ENCODE data around the gene GET4. TPM values are rescaled to one million over a fixed set of nuclear protein-coding genes. Genes with fewer than 3 reads are reported as not detected.

GET4 gene
- total RNA-seq, 1 experiment from 2014 or later: 44.8 TPM

- no peak overlapping the region for H2AFZ ChIP-seq (ENCODE audit: low read depth, low read length, poor library complexity, severe bottlenecking)
- ATAC-seq: no peak
- peaks cover 7 to 9% of the 10 kb centered on the region in 2 experiments for H3K4me1 ChIP-seq (ENCODE audit: control insufficient read depth in 1 of 2, insufficient read depth in 2 of 2, low read length in 2 of 2)
- POLR2A ChIA-PET: no interaction called here
- no peak overlapping the region for H3K4me3 ChIP-seq (replicated peaks in 1 of 2; ENCODE audit: low read depth in 1 of 2, low read length in 2 of 2)
- no peaks in the 10 kb centered on the region for H3K79me2 ChIP-seq (ENCODE audit: insufficient read depth, low read length)
- H3K9me2 ChIP-seq (ENCODE audit: insufficient read depth): no peaks in the 10 kb centered on the region
- TF ChIP-seq ZFX (IDR thresholded peaks at IDR 0.05) (no peak), EGR1 (IDR thresholded peaks at IDR 0.05; ENCODE audit: low read depth) (no peak), CBX3 (IDR thresholded peaks at IDR 0.05; ENCODE audit: low read depth) (no peak), ZNF274 (IDR thresholded peaks at IDR 0.05; ENCODE audit: low read depth, low read length) (no peak), ATF3 (IDR thresholded peaks at IDR 0.05) (no peak), ELF1 (IDR thresholded peaks at IDR 0.05; ENCODE audit: borderline replicate concordance, low read depth) (no peak), FOSL1 (IDR thresholded peaks at IDR 0.05; ENCODE audit: low read depth) (no peak), JUND (IDR thresholded peaks at IDR 0.05) (no peak), CEBPB (IDR thresholded peaks at IDR 0.05; ENCODE audit: low read depth) (no peak), EZH2phosphoT487 (IDR thresholded peaks at IDR 0.05; ENCODE audit: borderline replicate concordance) (no peak), SP1 (IDR thresholded peaks at IDR 0.05; ENCODE audit: low read depth) (no peak), YY1 (IDR thresholded peaks at IDR 0.05; ENCODE audit: extremely low read depth, insufficient replicate concordance, low read depth, low read length) (no peak)
- TF ChIP-seq, protein P1, sequence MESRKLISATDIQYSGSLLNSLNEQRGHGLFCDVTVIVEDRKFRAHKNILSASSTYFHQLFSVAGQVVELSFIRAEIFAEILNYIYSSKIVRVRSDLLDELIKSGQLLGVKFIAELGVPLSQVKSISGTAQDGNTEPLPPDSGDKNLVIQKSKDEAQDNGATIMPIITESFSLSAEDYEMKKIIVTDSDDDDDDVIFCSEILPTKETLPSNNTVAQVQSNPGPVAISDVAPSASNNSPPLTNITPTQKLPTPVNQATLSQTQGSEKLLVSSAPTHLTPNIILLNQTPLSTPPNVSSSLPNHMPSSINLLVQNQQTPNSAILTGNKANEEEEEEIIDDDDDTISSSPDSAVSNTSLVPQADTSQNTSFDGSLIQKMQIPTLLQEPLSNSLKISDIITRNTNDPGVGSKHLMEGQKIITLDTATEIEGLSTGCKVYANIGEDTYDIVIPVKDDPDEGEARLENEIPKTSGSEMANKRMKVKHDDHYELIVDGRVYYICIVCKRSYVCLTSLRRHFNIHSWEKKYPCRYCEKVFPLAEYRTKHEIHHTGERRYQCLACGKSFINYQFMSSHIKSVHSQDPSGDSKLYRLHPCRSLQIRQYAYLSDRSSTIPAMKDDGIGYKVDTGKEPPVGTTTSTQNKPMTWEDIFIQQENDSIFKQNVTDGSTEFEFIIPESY (IDR thresholded peaks at IDR 0.05; ENCODE audit: extremely low read depth, insufficient replicate concordance, low read length): no peak
- TF ChIP-seq, protein P2, sequence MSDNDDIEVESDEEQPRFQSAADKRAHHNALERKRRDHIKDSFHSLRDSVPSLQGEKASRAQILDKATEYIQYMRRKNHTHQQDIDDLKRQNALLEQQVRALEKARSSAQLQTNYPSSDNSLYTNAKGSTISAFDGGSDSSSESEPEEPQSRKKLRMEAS (IDR thresholded peaks at IDR 0.05): no peak
- TF ChIP-seq, protein P3, sequence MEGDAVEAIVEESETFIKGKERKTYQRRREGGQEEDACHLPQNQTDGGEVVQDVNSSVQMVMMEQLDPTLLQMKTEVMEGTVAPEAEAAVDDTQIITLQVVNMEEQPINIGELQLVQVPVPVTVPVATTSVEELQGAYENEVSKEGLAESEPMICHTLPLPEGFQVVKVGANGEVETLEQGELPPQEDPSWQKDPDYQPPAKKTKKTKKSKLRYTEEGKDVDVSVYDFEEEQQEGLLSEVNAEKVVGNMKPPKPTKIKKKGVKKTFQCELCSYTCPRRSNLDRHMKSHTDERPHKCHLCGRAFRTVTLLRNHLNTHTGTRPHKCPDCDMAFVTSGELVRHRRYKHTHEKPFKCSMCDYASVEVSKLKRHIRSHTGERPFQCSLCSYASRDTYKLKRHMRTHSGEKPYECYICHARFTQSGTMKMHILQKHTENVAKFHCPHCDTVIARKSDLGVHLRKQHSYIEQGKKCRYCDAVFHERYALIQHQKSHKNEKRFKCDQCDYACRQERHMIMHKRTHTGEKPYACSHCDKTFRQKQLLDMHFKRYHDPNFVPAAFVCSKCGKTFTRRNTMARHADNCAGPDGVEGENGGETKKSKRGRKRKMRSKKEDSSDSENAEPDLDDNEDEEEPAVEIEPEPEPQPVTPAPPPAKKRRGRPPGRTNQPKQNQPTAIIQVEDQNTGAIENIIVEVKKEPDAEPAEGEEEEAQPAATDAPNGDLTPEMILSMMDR (IDR thresholded peaks at IDR 0.05 in 2 of 3, conservative IDR thresholded peaks at IDR 0.05 in 1 of 3; ENCODE audit: borderline replicate concordance in 1 of 3, insufficient read depth in 1 of 3, low read depth in 2 of 3, low read length in 2 of 3): no peak
- RAD21 ChIA-PET (ENCODE audit: low non-redundant PET in 1 of 2, low total read pairs in 2 of 2, uncharacterized antibody in 2 of 2, unreplicated experiment in 2 of 2): no interaction called here
- intact Hi-C loops (cut with micrococcal nuclease): no loop called here
- no peak for DNase-seq (ENCODE audit: low read depth, low spot score)
- H3K9ac ChIP-seq (ENCODE audit: low read length): no peak overlapping the region
- no TSS peak for BruUV-seq (replicated peaks)
- no peak overlapping the region; the same call in 1 of the 2 replicates for H3K27ac ChIP-seq (ENCODE audit: low read depth, low read length)
- CTCF ChIA-PET: no interaction called here
- H3K9me3 ChIP-seq (ENCODE audit: control insufficient read depth in 1 of 2, insufficient read depth in 1 of 2, low read depth in 1 of 2, low read length in 2 of 2): no peaks in the 10 kb centered on the region
- peaks cover 4 to 15% of the 10 kb centered on the region in 2 experiments; a peak in 2 of 4 replicates for H3K36me3 ChIP-seq (ENCODE audit: control insufficient read depth in 1 of 2, insufficient read depth in 2 of 2, low read length in 2 of 2)
- H4K20me1 ChIP-seq (ENCODE audit: insufficient read depth): no peaks in the 10 kb centered on the region
- H3K27me3 ChIP-seq (ENCODE audit: insufficient read depth, low read length): no peaks in the 10 kb centered on the region
- H3K4me2 ChIP-seq (ENCODE audit: low read length): no peak overlapping the region
Observed at GRCh38 chr7:898855-899681, 22.7 kb downstream of the GET4 start.
